ENCODE data around the gene EXOC6B.

Gene EXOC6B

DNA sequence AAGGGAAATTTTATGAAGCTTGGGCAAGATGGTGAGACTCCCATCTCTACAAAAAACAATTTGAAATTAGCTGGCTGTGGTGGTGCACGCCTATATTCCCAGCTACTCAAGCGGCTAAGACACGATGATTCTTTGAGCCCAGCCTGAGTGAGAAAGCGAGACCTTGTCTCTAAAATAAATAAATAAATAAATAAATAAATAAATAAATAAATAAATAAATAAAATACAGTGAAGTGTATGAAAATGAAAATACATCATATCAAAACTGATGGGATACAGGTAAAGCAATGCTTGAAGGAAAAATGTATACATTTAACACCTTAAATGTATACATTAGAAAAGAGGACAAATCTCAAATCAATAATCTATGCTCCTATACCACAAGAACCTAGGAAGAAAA is 15.7 kb downstream of the EXOC6B start:
- ATAC-seq: no peak
- TF ChIP-seq ZNF8 (CRISPR knock-in tag; IDR thresholded peaks at IDR 0.05) (no peak), ARNTL (CRISPR knock-in tag; IDR thresholded peaks at IDR 0.05; ENCODE audit: borderline replicate concordance, low read depth) (no peak), SNAI2 (CRISPR knock-in tag; IDR thresholded peaks at IDR 0.05) (no peak), GLIS3 (CRISPR knock-in tag; IDR thresholded peaks at IDR 0.05) (no peak), TCF4 (CRISPR knock-in tag; IDR thresholded peaks at IDR 0.05; ENCODE audit: borderline replicate concordance) (no peak)
- TF ChIP-seq, protein P1, sequence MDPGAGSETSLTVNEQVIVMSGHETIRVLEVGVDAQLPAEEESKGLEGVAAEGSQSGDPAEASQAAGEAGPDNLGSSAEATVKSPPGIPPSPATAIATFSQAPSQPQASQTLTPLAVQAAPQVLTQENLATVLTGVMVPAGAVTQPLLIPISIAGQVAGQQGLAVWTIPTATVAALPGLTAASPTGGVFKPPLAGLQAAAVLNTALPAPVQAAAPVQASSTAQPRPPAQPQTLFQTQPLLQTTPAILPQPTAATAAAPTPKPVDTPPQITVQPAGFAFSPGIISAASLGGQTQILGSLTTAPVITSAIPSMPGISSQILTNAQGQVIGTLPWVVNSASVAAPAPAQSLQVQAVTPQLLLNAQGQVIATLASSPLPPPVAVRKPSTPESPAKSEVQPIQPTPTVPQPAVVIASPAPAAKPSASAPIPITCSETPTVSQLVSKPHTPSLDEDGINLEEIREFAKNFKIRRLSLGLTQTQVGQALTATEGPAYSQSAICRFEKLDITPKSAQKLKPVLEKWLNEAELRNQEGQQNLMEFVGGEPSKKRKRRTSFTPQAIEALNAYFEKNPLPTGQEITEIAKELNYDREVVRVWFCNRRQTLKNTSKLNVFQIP (CRISPR knock-in tag; IDR thresholded peaks at IDR 0.05; ENCODE audit: borderline replicate concordance, low read depth): no peak

DNA sequence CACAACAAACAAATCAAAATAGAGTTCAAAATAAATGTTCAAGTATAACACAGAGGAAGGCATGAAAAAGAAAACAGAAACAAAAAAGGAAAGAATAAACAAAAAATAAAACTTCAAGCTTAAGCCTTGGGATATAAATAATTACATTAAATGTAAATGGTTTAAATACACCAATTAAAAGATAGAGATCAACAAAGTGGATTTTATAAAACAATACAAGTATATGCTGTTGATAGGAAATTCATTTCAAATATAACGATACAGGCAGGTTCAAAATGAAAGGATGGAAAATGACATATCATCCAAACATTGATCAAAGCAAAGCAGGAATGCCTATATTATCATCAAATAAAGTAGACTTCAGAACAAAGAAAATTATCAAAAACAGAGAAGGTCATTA is 16.7 kb downstream of the EXOC6B start:
- no peak for TF ChIP-seq ZNF565 (CRISPR knock-in tag; conservative IDR thresholded peaks at IDR 0.05; ENCODE audit: low read depth)
- no peak for TF ChIP-seq TOX (CRISPR knock-in tag; IDR thresholded peaks at IDR 0.05; ENCODE audit: borderline replicate concordance)
- no peak for TF ChIP-seq ISL1 (CRISPR knock-in tag; IDR thresholded peaks at IDR 0.05)
- no peak for TF ChIP-seq BACH2 (CRISPR knock-in tag; IDR thresholded peaks at IDR 0.05; ENCODE audit: borderline replicate concordance)
- TF ChIP-seq CSDC2 (CRISPR knock-in tag; IDR thresholded peaks at IDR 0.05): no peak
- no peak for TF ChIP-seq TCF4 (CRISPR knock-in tag; IDR thresholded peaks at IDR 0.05; ENCODE audit: borderline replicate concordance)
- TF ChIP-seq, protein P2, sequence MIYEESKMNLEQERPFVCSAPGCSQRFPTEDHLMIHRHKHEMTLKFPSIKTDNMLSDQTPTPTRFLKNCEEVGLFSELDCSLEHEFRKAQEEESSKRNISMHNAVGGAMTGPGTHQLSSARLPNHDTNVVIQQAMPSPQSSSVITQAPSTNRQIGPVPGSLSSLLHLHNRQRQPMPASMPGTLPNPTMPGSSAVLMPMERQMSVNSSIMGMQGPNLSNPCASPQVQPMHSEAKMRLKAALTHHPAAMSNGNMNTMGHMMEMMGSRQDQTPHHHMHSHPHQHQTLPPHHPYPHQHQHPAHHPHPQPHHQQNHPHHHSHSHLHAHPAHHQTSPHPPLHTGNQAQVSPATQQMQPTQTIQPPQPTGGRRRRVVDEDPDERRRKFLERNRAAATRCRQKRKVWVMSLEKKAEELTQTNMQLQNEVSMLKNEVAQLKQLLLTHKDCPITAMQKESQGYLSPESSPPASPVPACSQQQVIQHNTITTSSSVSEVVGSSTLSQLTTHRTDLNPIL (CRISPR knock-in tag; IDR thresholded peaks at IDR 0.05; ENCODE audit: low read depth): no peak
- no peak for TF ChIP-seq ZFP3 (CRISPR knock-in tag; IDR thresholded peaks at IDR 0.05)
- TF ChIP-seq ESRRG (CRISPR knock-in tag; IDR thresholded peaks at IDR 0.05): no peak
- TF ChIP-seq, protein P3, sequence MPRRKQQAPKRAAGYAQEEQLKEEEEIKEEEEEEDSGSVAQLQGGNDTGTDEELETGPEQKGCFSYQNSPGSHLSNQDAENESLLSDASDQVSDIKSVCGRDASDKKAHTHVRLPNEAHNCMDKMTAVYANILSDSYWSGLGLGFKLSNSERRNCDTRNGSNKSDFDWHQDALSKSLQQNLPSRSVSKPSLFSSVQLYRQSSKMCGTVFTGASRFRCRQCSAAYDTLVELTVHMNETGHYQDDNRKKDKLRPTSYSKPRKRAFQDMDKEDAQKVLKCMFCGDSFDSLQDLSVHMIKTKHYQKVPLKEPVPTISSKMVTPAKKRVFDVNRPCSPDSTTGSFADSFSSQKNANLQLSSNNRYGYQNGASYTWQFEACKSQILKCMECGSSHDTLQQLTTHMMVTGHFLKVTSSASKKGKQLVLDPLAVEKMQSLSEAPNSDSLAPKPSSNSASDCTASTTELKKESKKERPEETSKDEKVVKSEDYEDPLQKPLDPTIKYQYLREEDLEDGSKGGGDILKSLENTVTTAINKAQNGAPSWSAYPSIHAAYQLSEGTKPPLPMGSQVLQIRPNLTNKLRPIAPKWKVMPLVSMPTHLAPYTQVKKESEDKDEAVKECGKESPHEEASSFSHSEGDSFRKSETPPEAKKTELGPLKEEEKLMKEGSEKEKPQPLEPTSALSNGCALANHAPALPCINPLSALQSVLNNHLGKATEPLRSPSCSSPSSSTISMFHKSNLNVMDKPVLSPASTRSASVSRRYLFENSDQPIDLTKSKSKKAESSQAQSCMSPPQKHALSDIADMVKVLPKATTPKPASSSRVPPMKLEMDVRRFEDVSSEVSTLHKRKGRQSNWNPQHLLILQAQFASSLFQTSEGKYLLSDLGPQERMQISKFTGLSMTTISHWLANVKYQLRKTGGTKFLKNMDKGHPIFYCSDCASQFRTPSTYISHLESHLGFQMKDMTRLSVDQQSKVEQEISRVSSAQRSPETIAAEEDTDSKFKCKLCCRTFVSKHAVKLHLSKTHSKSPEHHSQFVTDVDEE (CRISPR knock-in tag; IDR thresholded peaks at IDR 0.05): no peak
- TF ChIP-seq, protein P4, sequence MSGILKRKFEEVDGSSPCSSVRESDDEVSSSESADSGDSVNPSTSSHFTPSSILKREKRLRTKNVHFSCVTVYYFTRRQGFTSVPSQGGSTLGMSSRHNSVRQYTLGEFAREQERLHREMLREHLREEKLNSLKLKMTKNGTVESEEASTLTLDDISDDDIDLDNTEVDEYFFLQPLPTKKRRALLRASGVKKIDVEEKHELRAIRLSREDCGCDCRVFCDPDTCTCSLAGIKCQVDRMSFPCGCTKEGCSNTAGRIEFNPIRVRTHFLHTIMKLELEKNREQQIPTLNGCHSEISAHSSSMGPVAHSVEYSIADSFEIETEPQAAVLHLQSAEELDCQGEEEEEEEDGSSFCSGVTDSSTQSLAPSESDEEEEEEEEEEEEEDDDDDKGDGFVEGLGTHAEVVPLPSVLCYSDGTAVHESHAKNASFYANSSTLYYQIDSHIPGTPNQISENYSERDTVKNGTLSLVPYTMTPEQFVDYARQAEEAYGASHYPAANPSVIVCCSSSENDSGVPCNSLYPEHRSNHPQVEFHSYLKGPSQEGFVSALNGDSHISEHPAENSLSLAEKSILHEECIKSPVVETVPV (CRISPR knock-in tag; IDR thresholded peaks at IDR 0.05): no peak
- TF ChIP-seq ZNF8 (CRISPR knock-in tag; IDR thresholded peaks at IDR 0.05): no peak
- TF ChIP-seq, protein P1 (CRISPR knock-in tag; IDR thresholded peaks at IDR 0.05; ENCODE audit: borderline replicate concordance, low read depth): no peak
- TF ChIP-seq, protein P5, sequence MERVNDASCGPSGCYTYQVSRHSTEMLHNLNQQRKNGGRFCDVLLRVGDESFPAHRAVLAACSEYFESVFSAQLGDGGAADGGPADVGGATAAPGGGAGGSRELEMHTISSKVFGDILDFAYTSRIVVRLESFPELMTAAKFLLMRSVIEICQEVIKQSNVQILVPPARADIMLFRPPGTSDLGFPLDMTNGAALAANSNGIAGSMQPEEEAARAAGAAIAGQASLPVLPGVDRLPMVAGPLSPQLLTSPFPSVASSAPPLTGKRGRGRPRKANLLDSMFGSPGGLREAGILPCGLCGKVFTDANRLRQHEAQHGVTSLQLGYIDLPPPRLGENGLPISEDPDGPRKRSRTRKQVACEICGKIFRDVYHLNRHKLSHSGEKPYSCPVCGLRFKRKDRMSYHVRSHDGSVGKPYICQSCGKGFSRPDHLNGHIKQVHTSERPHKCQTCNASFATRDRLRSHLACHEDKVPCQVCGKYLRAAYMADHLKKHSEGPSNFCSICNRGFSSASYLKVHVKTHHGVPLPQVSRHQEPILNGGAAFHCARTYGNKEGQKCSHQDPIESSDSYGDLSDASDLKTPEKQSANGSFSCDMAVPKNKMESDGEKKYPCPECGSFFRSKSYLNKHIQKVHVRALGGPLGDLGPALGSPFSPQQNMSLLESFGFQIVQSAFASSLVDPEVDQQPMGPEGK (CRISPR knock-in tag; IDR thresholded peaks at IDR 0.05; ENCODE audit: borderline replicate concordance): no peak
- TF ChIP-seq SNAI2 (CRISPR knock-in tag; IDR thresholded peaks at IDR 0.05): no peak
- TF ChIP-seq PPARA (CRISPR knock-in tag; IDR thresholded peaks at IDR 0.05; ENCODE audit: borderline replicate concordance): no peak
- TF ChIP-seq ARNTL (CRISPR knock-in tag; IDR thresholded peaks at IDR 0.05; ENCODE audit: borderline replicate concordance, low read depth): no peak
- TF ChIP-seq ZC3H10 (CRISPR knock-in tag; IDR thresholded peaks at IDR 0.05): no peak
- TF ChIP-seq ZFP30 (CRISPR knock-in tag; IDR thresholded peaks at IDR 0.05): no peak
- no peak for ATAC-seq

All from SK-N-SH treated with all-trans-retinoic acid at 6 μM for 48 hours (cell line).